Activated naive CD8-positive, alpha-beta T cell treated with anti-CD3 and anti-CD28 coated beads, Interleukin-2, amount 50 U/mL, for 24 hours (primary cell): ENCODE measurements around the gene SIK2.

Experiments
- ATAC-seq: fragments of 150-1000 bp; cut with Tn5 transposase; one replicate; pipeline ENCODE4 v1.10.0; 2021
- DNase-seq: peaks from one replicate; pipeline ENCODE4 v3.0.0; 2021
- H3K27ac Mint-ChIP-seq: one replicate; pipeline ENCODE4 v1.8.0; 2021; ENCODE audit warnings: mild to moderate bottlenecking, mixed read lengths
- H3K27me3 Mint-ChIP-seq: one replicate; pipeline ENCODE4 v1.8.0; 2021; ENCODE audit warnings: mixed read lengths
- H3K36me3 Mint-ChIP-seq: one replicate; pipeline ENCODE4 v1.8.0; 2021; ENCODE audit warnings: low read depth, mixed read lengths
- H3K4me1 Mint-ChIP-seq: one replicate; pipeline ENCODE4 v1.8.0; 2021; ENCODE audit warnings: mixed read lengths
- H3K4me3 Mint-ChIP-seq: one replicate; pipeline ENCODE4 v1.8.0; 2021; ENCODE audit warnings: mild to moderate bottlenecking, moderate library complexity, mixed read lengths
- H3K9me3 Mint-ChIP-seq: one replicate; pipeline ENCODE4 v1.8.0; 2021; ENCODE audit warnings: mixed read lengths

The SIK2 gene

GRCh38 chr11:111779118-111779517, 176.9 kb downstream of the SIK2 start:
- ATAC-seq (no peak), DNase-seq (no peak)
- Mint-ChIP-seq H3K36me3 (no peaks in the 10 kb centered on the region), H3K9me3 (no peaks in the 10 kb centered on the region), H3K27me3 (no peaks in the 10 kb centered on the region), H3K4me3 (no peak overlapping the region), H3K4me1 (peaks cover 5% of the 10 kb centered on the region), H3K27ac (no peak overlapping the region)
